HepG2 (cell line): ENCODE measurements around the gene TIAM2. TPM values are rescaled to one million over a fixed set of nuclear protein-coding genes. Genes with fewer than 3 reads are reported as not detected.

ENCODE experiments used
- ATAC-seq: fragments of 200-7000 bp; cut with Tn5 transposase; 3 replicates; pipeline ENCODE4 v1.9.1; 2020; ENCODE audit warnings: mild to moderate bottlenecking, moderate library complexity
- BruUV-seq: library from RNA; stranded (reverse); fragments of 400-500 nt; replicated peaks from 2 replicates; lab custom pipeline; 2021; lab: Mats Ljungman, UMichigan
- CTCF ChIA-PET: fragments of 300-600 bp; formaldehyde crosslinking; extraction: SDS; loops from one replicate; lab custom pipeline; 2021; ENCODE audit warnings: low total read pairs, inconsistent platforms, low intra/inter-chr PET ratio; lab: Yijun Ruan, JAX
- POLR2A ChIA-PET: fragments of 350-600 bp; sonication (Branson Sonifier 250); formaldehyde crosslinking; loops from one replicate; lab custom pipeline; 2020; ENCODE audit warnings: antibody characterized with exemption, inconsistent platforms; lab: Yijun Ruan, JAX
- DNase-seq: peaks from one replicate; pipeline ENCODE4 v3.0.0-alpha.2; 2015; ENCODE audit warnings: low spot score
- FAIRE-seq: peaks from 3 replicates; lab custom pipeline; 2011; peaks lifted over from hg19 to GRCh38; lab: Jason Lieb, UNC
- H2AFZ ChIP-seq: one replicate; pipeline ENCODE4 v1.6.1; 2011; ENCODE audit warnings: low read length, inconsistent platforms
- H3K27ac ChIP-seq: fragments of 300-600 bp; 3 replicates; pipeline ENCODE4 v1.8.0; 2011; ENCODE audit warnings: mixed run types, mild to moderate bottlenecking, mixed read lengths, low read length, inconsistent platforms; ENCODE audit not compliant: insufficient read depth; ENCODE audit errors: extremely low read length
- H3K27me3 ChIP-seq, 2 experiments: fragments of 200-600 bp in 1 of 2; 2 replicates in 1 of 2; 3 replicates in 1 of 2; pipeline versions ENCODE4 v1.6.0 to v1.8.0; 2011; ENCODE audit warnings: low read length in 2 of 2, mild to moderate bottlenecking in 2 of 2, moderate library complexity in 2 of 2, inconsistent platforms in 1 of 2; ENCODE audit not compliant: insufficient read depth in 2 of 2, control insufficient read depth in 1 of 2
- H3K36me3 ChIP-seq, 2 experiments: fragments of 200-600 bp in 1 of 2; replicated peaks in 1 of 2; 2 replicates in 1 of 2; 3 replicates in 1 of 2; pipeline versions ENCODE4 v1.5.1 to v1.8.0; 2011; ENCODE audit warnings: low read length in 2 of 2, inconsistent platforms in 1 of 2; ENCODE audit not compliant: insufficient read depth in 2 of 2, control insufficient read depth in 1 of 2
- H3K4me1 ChIP-seq: 2 replicates; pipeline ENCODE4 v1.5.1; 2012; ENCODE audit warnings: low read length, inconsistent platforms; ENCODE audit not compliant: insufficient read depth
- H3K4me2 ChIP-seq: 2 replicates; pipeline ENCODE4 v1.6.0; 2011; ENCODE audit warnings: low read depth, low read length, inconsistent platforms
- H3K4me3 ChIP-seq, 3 experiments: fragments of 200-600 bp in 1 of 3; sonication (generic), shearing (Covaris generic) in 1 of 3; replicated peaks in 1 of 3; 2 replicates each; pipeline ENCODE4 v1.5.1; 2011 to 2016; ENCODE audit warnings: low read length in 3 of 3, inconsistent platforms in 2 of 3, low read depth in 2 of 3, mild to moderate bottlenecking in 2 of 3, control low read depth in 1 of 3, mixed read lengths in 1 of 3; ENCODE audit not compliant: insufficient read depth in 1 of 3
- H3K79me2 ChIP-seq: one replicate; pipeline ENCODE4 v1.6.1; 2011; ENCODE audit warnings: low read length, inconsistent platforms; ENCODE audit not compliant: insufficient read depth
- H3K9ac ChIP-seq: 2 replicates; pipeline ENCODE4 v1.6.0; 2011; ENCODE audit warnings: mild to moderate bottlenecking, low read depth, low read length, inconsistent platforms; ENCODE audit not compliant: insufficient read depth
- H3K9me3 ChIP-seq: 2 replicates; pipeline ENCODE4 v1.5.1; 2012; ENCODE audit warnings: mild to moderate bottlenecking, low read length
- H4K20me1 ChIP-seq: 2 replicates; pipeline ENCODE4 v1.6.0; 2011; ENCODE audit warnings: inconsistent platforms, mild to moderate bottlenecking, low read length, moderate library complexity; ENCODE audit not compliant: insufficient read depth
- FLYWCH1 ChIP-seq: sonication (generic); formaldehyde crosslinking; IDR thresholded peaks from 2 replicates; pipeline ENCODE4 v1.8.1; 2023; ENCODE audit warnings: mild to moderate bottlenecking, missing genetic modification reagents
- FOXK1 ChIP-seq: sonication (generic); formaldehyde crosslinking; IDR thresholded peaks from 2 replicates; pipeline ENCODE4 v1.4.0; 2020; ENCODE audit warnings: low read depth, missing genetic modification reagents, borderline replicate concordance
- GZF1 ChIP-seq: sonication (generic); formaldehyde crosslinking; IDR thresholded peaks from 2 replicates; pipeline ENCODE4 v1.5.1; 2020; ENCODE audit warnings: mild to moderate bottlenecking, missing genetic modification reagents
- HOMEZ ChIP-seq: IDR thresholded peaks from 2 replicates; pipeline ENCODE4 v1.6.1; 2016; ENCODE audit warnings: low read depth
- KAT2B ChIP-seq: fragments of 150-350 bp; IDR thresholded peaks from 2 replicates; pipeline ENCODE4 v1.6.1; 2014; ENCODE audit warnings: low read depth, low read length, borderline replicate concordance
- KLF15 ChIP-seq: sonication (generic); formaldehyde crosslinking; IDR thresholded peaks from 2 replicates; pipeline ENCODE4 v1.8.1; 2023; ENCODE audit warnings: borderline replicate concordance, mild to moderate bottlenecking, inconsistent platforms, missing genetic modification reagents, mixed read lengths
- TP53 ChIP-seq: sonication (generic); formaldehyde crosslinking; conservative IDR thresholded peaks from 2 replicates; pipeline ENCODE4 v1.4.0; 2020; ENCODE audit warnings: missing genetic modification reagents
- ZC3H13 ChIP-seq: sonication (generic); formaldehyde crosslinking; IDR thresholded peaks from 2 replicates; pipeline ENCODE4 v1.8.1; 2023; ENCODE audit warnings: mild to moderate bottlenecking, missing genetic modification reagents, moderate library complexity
- ZNF17 ChIP-seq: sonication (generic); formaldehyde crosslinking; IDR thresholded peaks from 2 replicates; pipeline ENCODE4 v1.5.0; 2020; ENCODE audit warnings: mild to moderate bottlenecking, missing genetic modification reagents
- ZNF34 ChIP-seq: sonication (generic); formaldehyde crosslinking; IDR thresholded peaks from 2 replicates; pipeline ENCODE4 v1.4.0; 2020; ENCODE audit warnings: mild to moderate bottlenecking, missing genetic modification reagents, borderline replicate concordance
- ZNF572 ChIP-seq: sonication (generic); formaldehyde crosslinking; IDR thresholded peaks from 2 replicates; pipeline ENCODE4 v1.5.1; 2020; ENCODE audit warnings: mild to moderate bottlenecking, missing genetic modification reagents
- ZNF619 ChIP-seq: sonication (generic); formaldehyde crosslinking; IDR thresholded peaks from 2 replicates; pipeline ENCODE4 v1.4.0; 2020; ENCODE audit warnings: mild to moderate bottlenecking, missing genetic modification reagents
- ZNF674 ChIP-seq: sonication (generic); formaldehyde crosslinking; IDR thresholded peaks from 2 replicates; pipeline ENCODE4 v1.5.0; 2020; ENCODE audit warnings: low read depth, mild to moderate bottlenecking, missing genetic modification reagents
- ZNF713 ChIP-seq: sonication (generic); formaldehyde crosslinking; IDR thresholded peaks from 2 replicates; pipeline ENCODE4 v1.4.0; 2020; ENCODE audit warnings: mild to moderate bottlenecking, missing genetic modification reagents
- ZNF839 ChIP-seq: sonication (generic); formaldehyde crosslinking; IDR thresholded peaks from 2 replicates; pipeline ENCODE4 v1.4.0; 2020; ENCODE audit warnings: missing genetic modification reagents, mild to moderate bottlenecking, borderline replicate concordance
- WGBS: methylation state at CpG from one replicate; pipeline ENCODE4 v1.1.6; 2017; ENCODE audit warnings: low lambda C conversion rate; 5-methylcytosine and 5-hydroxymethylcytosine counted together
- in situ Hi-C: cut with HindIII; loops from 2 replicates; pipeline ENCODE4 v1.10.0; 2017; ENCODE audit warnings: low pct_unique_long_range_greater_than_20kb; ENCODE audit not compliant: extremely low pct_ligation_motif_present
- intact Hi-C: fragments of 100-400 bp; cut with micrococcal nuclease; formaldehyde crosslinking; loops from one replicate; pipeline ENCODE4 v1.10.0; 2022; ENCODE audit not compliant: unreplicated experiment
- polyA plus RNA-seq, 8 experiments: library from polyadenylated mRNA; depleted of rRNA in 3 of 8; stranded (reverse) in 7 of 8; unstranded in 1 of 8; fragments of >200 nt; fragmentation: Illumina TruSeq in 4 of 8; extraction: Trizol in 4 of 8; gene quantifications; 2 replicates each; pipeline versions ENCODE4 v1.2.1 to v1.2.3, GENCODE V29; 2011 to 2016; ENCODE audit warnings: low read depth in 4 of 8, missing spikeins in 1 of 8, mixed read lengths in 1 of 8; ENCODE audit not compliant: insufficient read depth in 1 of 8
- total RNA-seq, 5 experiments: library from RNA; depleted of rRNA; stranded (reverse); fragments of >200 nt; fragmentation: Illumina TruSeq; extraction: Trizol; gene quantifications; 2 replicates each; pipeline ENCODE4 v1.2.3, GENCODE V29; 2016; ENCODE audit warnings: low read depth in 1 of 5
- TF ChIP-seq, protein P1 (sequence below): sonication (generic); formaldehyde crosslinking; IDR thresholded peaks from 2 replicates; pipeline ENCODE4 v1.8.0; 2022; ENCODE audit warnings: low read depth, missing genetic modification reagents
- TF ChIP-seq, protein P2 (sequence below): IDR thresholded peaks from 2 replicates; pipeline ENCODE4 v1.6.1; 2016; ENCODE audit warnings: mild to moderate bottlenecking

Gene TIAM2
- total and polyA plus RNA-seq, 2 of the 13 experiments (the other 11 are each of a cell fraction or from before 2014, with no cell fraction given): 4.1 to 4.5 TPM

GRCh38 chr6:155201461-155202226 lies 206.5 kb downstream of the TIAM2 start:
- CTCF ChIA-PET: no interaction called here
- H3K79me2 ChIP-seq: no peaks in the 10 kb centered on the region
- DNase-seq (no peak), FAIRE-seq (no peak), ATAC-seq (no peak)
- H3K27me3 ChIP-seq: no peaks in the 10 kb centered on the region
- 58% methylated on average over 7 of the region's 7 CpGs for WGBS
- in situ Hi-C loops (no loop called here), intact Hi-C loops (no loop called here)
- no peaks in the 10 kb centered on the region for H3K4me1 ChIP-seq
- H3K9ac ChIP-seq: no peak overlapping the region
- H4K20me1 ChIP-seq: no peaks in the 10 kb centered on the region
- TF ChIP-seq ZNF839: no peak
- no peak for TF ChIP-seq FOXK1 (CRISPR knock-in tag)
- no peak for TF ChIP-seq ZNF713
- TF ChIP-seq ZNF17 (CRISPR knock-in tag): no peak
- TF ChIP-seq KAT2B: no peak
- TF ChIP-seq TP53: no peak
- TF ChIP-seq ZNF619 (CRISPR knock-in tag): no peak
- TF ChIP-seq, protein P1, sequence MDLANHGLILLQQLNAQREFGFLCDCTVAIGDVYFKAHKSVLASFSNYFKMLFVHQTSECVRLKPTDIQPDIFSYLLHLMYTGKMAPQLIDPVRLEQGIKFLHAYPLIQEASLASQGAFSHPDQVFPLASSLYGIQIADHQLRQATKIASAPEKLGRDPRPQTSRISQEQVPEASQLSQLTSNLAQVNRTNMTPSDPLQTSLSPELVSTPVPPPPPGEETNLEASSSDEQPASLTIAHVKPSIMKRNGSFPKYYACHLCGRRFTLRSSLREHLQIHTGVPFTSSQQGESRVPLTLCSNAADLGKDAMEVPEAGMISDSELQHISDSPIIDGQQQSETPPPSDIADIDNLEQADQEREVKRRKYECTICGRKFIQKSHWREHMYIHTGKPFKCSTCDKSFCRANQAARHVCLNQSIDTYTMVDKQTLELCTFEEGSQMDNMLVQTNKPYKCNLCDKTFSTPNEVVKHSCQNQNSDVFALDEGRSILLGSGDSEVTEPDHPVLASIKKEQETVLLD (CRISPR knock-in tag): no peak
- no peak for TF ChIP-seq KLF15
- TF ChIP-seq GZF1: no peak
- TF ChIP-seq, protein P2, sequence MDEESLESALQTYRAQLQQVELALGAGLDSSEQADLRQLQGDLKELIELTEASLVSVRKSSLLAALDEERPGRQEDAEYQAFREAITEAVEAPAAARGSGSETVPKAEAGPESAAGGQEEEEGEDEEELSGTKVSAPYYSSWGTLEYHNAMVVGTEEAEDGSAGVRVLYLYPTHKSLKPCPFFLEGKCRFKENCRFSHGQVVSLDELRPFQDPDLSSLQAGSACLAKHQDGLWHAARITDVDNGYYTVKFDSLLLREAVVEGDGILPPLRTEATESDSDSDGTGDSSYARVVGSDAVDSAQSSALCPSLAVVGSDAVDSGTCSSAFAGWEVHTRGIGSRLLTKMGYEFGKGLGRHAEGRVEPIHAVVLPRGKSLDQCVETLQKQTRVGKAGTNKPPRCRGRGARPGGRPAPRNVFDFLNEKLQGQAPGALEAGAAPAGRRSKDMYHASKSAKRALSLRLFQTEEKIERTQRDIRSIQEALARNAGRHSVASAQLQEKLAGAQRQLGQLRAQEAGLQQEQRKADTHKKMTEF (CRISPR knock-in tag): no peak
- TF ChIP-seq HOMEZ (CRISPR knock-in tag): no peak
- TF ChIP-seq FLYWCH1 (CRISPR knock-in tag): no peak
- TF ChIP-seq ZNF572 (CRISPR knock-in tag): no peak
- TF ChIP-seq ZNF34 (CRISPR knock-in tag): no peak
- no peak for TF ChIP-seq ZC3H13 (CRISPR knock-in tag)
- no peak for TF ChIP-seq ZNF674 (CRISPR knock-in tag)
- no peak overlapping the region for H2AFZ ChIP-seq
- no peak overlapping the region for H3K4me2 ChIP-seq
- POLR2A ChIA-PET: no interaction called here
- no peak overlapping the region for H3K27ac ChIP-seq
- BruUV-seq: no TSS peak
- H3K4me3 ChIP-seq: no peak overlapping the region
- no peaks in the 10 kb centered on the region for H3K36me3 ChIP-seq
- H3K9me3 ChIP-seq: no peaks in the 10 kb centered on the region
